IMR-90 (cell line): ENCODE measurements around the gene LAMTOR1. TPM values are rescaled to one million over a fixed set of nuclear protein-coding genes. Genes with fewer than 3 reads are reported as not detected.

Experiments
- ATAC-seq: fragments of 200-7000 bp; cut with Tn5 transposase; 2 replicates; pipeline ENCODE4 v1.9.1; 2020; ENCODE audit warnings: low read depth, mild to moderate bottlenecking, moderate library complexity
- BruUV-seq: library from RNA; stranded (reverse); fragments of 400-500 nt; replicated peaks from 2 replicates; lab custom pipeline; 2021; lab: Mats Ljungman, UMichigan
- CTCF ChIA-PET: fragments of 300-600 bp; formaldehyde crosslinking; extraction: SDS; loops from one replicate; lab custom pipeline; 2021; ENCODE audit warnings: antibody characterized with exemption; lab: Yijun Ruan, JAX
- POLR2A ChIA-PET: fragments of 300-600 bp; sonication (Branson Sonifier 250); formaldehyde crosslinking; loops from one replicate; lab custom pipeline; 2022; ENCODE audit warnings: antibody characterized with exemption; ENCODE audit not compliant: unreplicated experiment; lab: Charles Lee
- DNase-seq: peaks from one replicate; pipeline ENCODE4 v3.0.0; 2013
- H2AFZ ChIP-seq: replicated peaks from 2 replicates; pipeline ENCODE3; 2013; ENCODE audit warnings: low read length, mild to moderate bottlenecking; ENCODE audit not compliant: poor library complexity
- H2AK5ac ChIP-seq: 2 replicates; pipeline ENCODE4 v1.6.1; 2013; ENCODE audit warnings: low read depth, low read length, inconsistent platforms
- H2AK9ac ChIP-seq: replicated peaks from 2 replicates; pipeline ENCODE3; 2013; ENCODE audit warnings: mild to moderate bottlenecking, low read depth, low read length, moderate library complexity; ENCODE audit not compliant: poor library complexity
- H2BK120ac ChIP-seq: 2 replicates; pipeline ENCODE4 v1.6.1; 2013; ENCODE audit warnings: low read depth, low read length, inconsistent platforms
- H2BK15ac ChIP-seq: 3 replicates; pipeline ENCODE4 v1.6.1; 2013; ENCODE audit warnings: low read depth, low read length, inconsistent platforms
- H2BK20ac ChIP-seq: 2 replicates; pipeline ENCODE4 v1.6.1; 2013; ENCODE audit warnings: low read depth, mild to moderate bottlenecking, inconsistent platforms, low read length, moderate library complexity
- H2BK5ac ChIP-seq: 2 replicates; pipeline ENCODE4 v1.6.1; 2013; ENCODE audit warnings: mild to moderate bottlenecking, low read depth, low read length, inconsistent platforms; ENCODE audit not compliant: poor library complexity, severe bottlenecking
- H3K14ac ChIP-seq: replicated peaks from 2 replicates; pipeline ENCODE4 v1.6.1; 2013; ENCODE audit warnings: low read depth, low read length, inconsistent platforms
- H3K18ac ChIP-seq: 2 replicates; pipeline ENCODE4 v1.6.1; 2013; ENCODE audit warnings: low read depth, low read length, control low read depth
- H3K23ac ChIP-seq: 2 replicates; pipeline ENCODE4 v1.6.1; 2013; ENCODE audit warnings: low read depth, low read length, inconsistent platforms
- H3K27ac ChIP-seq: 2 replicates; pipeline ENCODE4 v1.5.1; 2013; ENCODE audit warnings: mild to moderate bottlenecking, control low read depth, low read length; ENCODE audit not compliant: insufficient read depth
- H3K27me3 ChIP-seq: 2 replicates; pipeline ENCODE4 v1.6.1; 2013; ENCODE audit warnings: low read length; ENCODE audit not compliant: control insufficient read depth, insufficient read depth
- H3K36me3 ChIP-seq: 2 replicates; pipeline ENCODE4 v1.6.1; 2013; ENCODE audit warnings: low read length, mixed read lengths; ENCODE audit not compliant: control insufficient read depth, insufficient read depth
- H3K4ac ChIP-seq: 2 replicates; pipeline ENCODE4 v1.6.1; 2013; ENCODE audit warnings: low read depth, low read length, inconsistent platforms
- H3K4me1 ChIP-seq: 2 replicates; pipeline ENCODE4 v1.6.1; 2013; ENCODE audit warnings: low read length, mixed read lengths; ENCODE audit not compliant: control insufficient read depth, insufficient read depth
- H3K4me2 ChIP-seq: 2 replicates; pipeline ENCODE4 v1.6.1; 2013; ENCODE audit warnings: low read depth, mild to moderate bottlenecking, control low read depth, low read length, moderate library complexity
- H3K4me3 ChIP-seq: 2 replicates; pipeline ENCODE4 v1.5.1; 2013; ENCODE audit warnings: low read depth, mild to moderate bottlenecking, control low read depth, low read length, moderate library complexity; ENCODE audit not compliant: insufficient read depth
- H3K56ac ChIP-seq: 2 replicates; pipeline ENCODE4 v1.6.1; 2013; ENCODE audit warnings: low read length, inconsistent platforms; ENCODE audit not compliant: insufficient read depth; ENCODE audit errors: extremely low read depth
- H3K79me1 ChIP-seq, 2 experiments: 2 replicates each; pipeline ENCODE4 v1.6.1; 2013; ENCODE audit warnings: low read length in 2 of 2, inconsistent platforms in 1 of 2, low read depth in 1 of 2
- H3K9ac ChIP-seq: 2 replicates; pipeline ENCODE4 v1.6.1; 2013; ENCODE audit warnings: low read depth, low read length, control low read depth
- H3K9me1 ChIP-seq: 2 replicates; pipeline ENCODE4 v1.6.1; 2013; ENCODE audit warnings: low read length, inconsistent platforms; ENCODE audit not compliant: insufficient read depth
- H3K9me3 ChIP-seq: 2 replicates; pipeline ENCODE4 v1.6.1; 2013; ENCODE audit warnings: low read length; ENCODE audit not compliant: control insufficient read depth, insufficient read depth
- H4K20me1 ChIP-seq: 2 replicates; pipeline ENCODE4 v1.6.1; 2013; ENCODE audit warnings: low read length, inconsistent platforms; ENCODE audit not compliant: insufficient read depth
- H4K5ac ChIP-seq: 2 replicates; pipeline ENCODE4 v1.6.1; 2013; ENCODE audit warnings: mild to moderate bottlenecking, low read depth, low read length, control low read depth
- H4K8ac ChIP-seq, 2 experiments: 2 replicates each; pipeline ENCODE4 v1.6.1; 2013; ENCODE audit warnings: low read depth in 2 of 2, low read length in 2 of 2, control low read depth in 1 of 2, inconsistent platforms in 1 of 2
- H4K91ac ChIP-seq: 2 replicates; pipeline ENCODE4 v1.6.1; 2013; ENCODE audit warnings: low read depth, low read length, inconsistent platforms; ENCODE audit not compliant: insufficient read depth
- MAZ ChIP-seq: IDR thresholded peaks from 2 replicates; pipeline ENCODE4 v1.6.1; 2012; ENCODE audit warnings: low read depth, mild to moderate bottlenecking, low read length, improper control_type of control experiment, moderate library complexity, borderline replicate concordance
- RFX5 ChIP-seq: IDR thresholded peaks from 2 replicates; pipeline ENCODE4 v1.8.0; 2012; ENCODE audit warnings: low read depth, mild to moderate bottlenecking, low read length, moderate library complexity
- WGBS, 2 experiments: methylation state at CpG; one replicate each; pipeline versions ENCODE4 v1.1.5 to v1.1.7; 2013; ENCODE audit warnings: missing lambda C conversion rate in 2 of 2; ENCODE audit not compliant: insufficient read length in 1 of 2; ENCODE audit errors: extremely low coverage in 2 of 2; 5-methylcytosine and 5-hydroxymethylcytosine counted together
- dilution Hi-C: fragments of 300-500 bp; cut with HindIII; formaldehyde crosslinking; loops from one replicate; pipeline ENCODE4 v1.14.3; 2018; ENCODE audit warnings: low sequenced_read_pairs; ENCODE audit not compliant: unreplicated experiment
- in situ Hi-C: fragments of 300-500 bp; cut with MboI; formaldehyde crosslinking; loops from 3 replicates; pipeline ENCODE4 v1.14.3; 2019; ENCODE audit warnings: low sequenced_read_pairs, inconsistent platforms, mixed read lengths
- intact Hi-C: fragments of 100-400 bp; cut with micrococcal nuclease; formaldehyde crosslinking; loops from 2 replicates; pipeline ENCODE4 v1.10.0; 2022
- polyA plus RNA-seq, 3 experiments: library from polyadenylated mRNA; depleted of rRNA; stranded (reverse); fragments of >200 nt; gene quantifications; 2 replicates each; pipeline ENCODE4 v1.2.3, GENCODE V29; 2012; ENCODE audit warnings: low replicate concordance in 1 of 3
- total RNA-seq: library from RNA; depleted of rRNA; stranded (reverse); fragments of >200 nt; gene quantifications from 2 replicates; pipeline ENCODE4 v1.2.3, GENCODE V29; 2012
- TF ChIP-seq, protein P1 (sequence below): conservative IDR thresholded peaks from 2 replicates; pipeline ENCODE4 v1.5.1; 2012; ENCODE audit warnings: mild to moderate bottlenecking, low read depth, low read length, improper control_type of control experiment
- TF ChIP-seq, protein P2 (sequence below): fragments of 150-350 bp; IDR thresholded peaks from 2 replicates; pipeline ENCODE4 v1.6.1; 2017; ENCODE audit warnings: mild to moderate bottlenecking, antibody characterized with exemption, low read length, low read depth
- TF ChIP-seq, protein P3 (sequence below): fragments of 150-350 bp; IDR thresholded peaks from 2 replicates; pipeline ENCODE4 v1.6.1; 2016; ENCODE audit warnings: low read depth, mild to moderate bottlenecking, low read length, moderate library complexity, borderline replicate concordance

Gene LAMTOR1
- total and polyA plus RNA-seq, 2 of the 4 experiments (the other 2 are of a cell fraction): 126 to 137 TPM

DNA sequence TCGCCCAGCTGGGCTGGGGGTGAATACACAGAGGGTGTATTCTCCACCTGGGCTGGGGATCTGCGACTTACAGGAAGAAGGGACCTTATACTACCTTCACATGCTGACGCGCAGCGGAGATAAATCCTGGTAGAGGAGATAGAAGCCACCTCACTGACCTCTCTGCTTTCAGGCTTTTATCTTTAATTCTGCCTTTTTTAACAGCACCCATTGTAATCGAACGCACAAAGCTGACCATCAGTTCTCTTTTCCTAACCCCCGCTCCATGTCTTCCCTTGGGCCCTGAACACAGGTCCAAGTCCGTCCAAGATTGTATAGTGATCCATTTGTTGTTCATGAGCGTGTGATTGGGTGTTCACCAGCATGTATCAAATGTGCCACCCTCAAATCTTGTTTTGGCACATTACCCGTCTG is 664 bp upstream of the LAMTOR1 start:
- Histone ChIP-seq H3K56ac (peak overlapping the region; percentile 45), H2BK5ac (peak overlapping the region; percentile 75), H3K27me3 (no peaks in the 10 kb centered on the region), H3K4me1 (peaks cover 10% of the 10 kb centered on the region), H4K91ac (peak overlapping the region; percentile 83), H2AK9ac (peak overlapping the region; percentile 99), H3K9me3 (no peaks in the 10 kb centered on the region), H4K5ac (peak overlapping the region; percentile 94), H2BK15ac (peak overlapping the region; percentile 37; the same call in 1 of the 3 replicates), H2BK120ac (peak overlapping the region; percentile 74), H2BK20ac (peak overlapping the region; percentile 36; the same call in 1 of the 2 replicates), H3K4me2 (peak overlapping the region; percentile 63), H3K36me3 (peaks cover 14% of the 10 kb centered on the region), H3K18ac (peak overlapping the region; percentile 14; the same call in 1 of the 2 replicates), H4K8ac (peak overlapping the region; percentile 77 to 100), H3K14ac (peak overlapping the region; percentile 99), H4K20me1 (no peaks in the 10 kb centered on the region; the same call in 1 of the 2 replicates), H3K27ac (peak overlapping the region; percentile 59), H3K9ac (peak overlapping the region; percentile 17; the same call in 1 of the 2 replicates), H3K23ac (peak overlapping the region; percentile 65; the same call in 1 of the 2 replicates), H2AFZ (peak overlapping the region; percentile 95), H3K9me1 (peaks cover 39% of the 10 kb centered on the region), H3K4me3 (peak overlapping the region; percentile 26), H3K79me1 (peaks cover 34 to 50% of the 10 kb centered on the region in 2 experiments), H2AK5ac (peak overlapping the region; percentile 96), H3K4ac (peak overlapping the region; percentile 98)
- dilution Hi-C loops: no loop called here
- CTCF ChIA-PET: interaction anchor here (0.6 kb wide), 1 partner anchor 70 kb away, joined by 3 read pairs; no protein-coding TSS in a partner anchor
- no TSS peak for BruUV-seq
- ATAC-seq: no peak
- TF ChIP-seq, protein P1, sequence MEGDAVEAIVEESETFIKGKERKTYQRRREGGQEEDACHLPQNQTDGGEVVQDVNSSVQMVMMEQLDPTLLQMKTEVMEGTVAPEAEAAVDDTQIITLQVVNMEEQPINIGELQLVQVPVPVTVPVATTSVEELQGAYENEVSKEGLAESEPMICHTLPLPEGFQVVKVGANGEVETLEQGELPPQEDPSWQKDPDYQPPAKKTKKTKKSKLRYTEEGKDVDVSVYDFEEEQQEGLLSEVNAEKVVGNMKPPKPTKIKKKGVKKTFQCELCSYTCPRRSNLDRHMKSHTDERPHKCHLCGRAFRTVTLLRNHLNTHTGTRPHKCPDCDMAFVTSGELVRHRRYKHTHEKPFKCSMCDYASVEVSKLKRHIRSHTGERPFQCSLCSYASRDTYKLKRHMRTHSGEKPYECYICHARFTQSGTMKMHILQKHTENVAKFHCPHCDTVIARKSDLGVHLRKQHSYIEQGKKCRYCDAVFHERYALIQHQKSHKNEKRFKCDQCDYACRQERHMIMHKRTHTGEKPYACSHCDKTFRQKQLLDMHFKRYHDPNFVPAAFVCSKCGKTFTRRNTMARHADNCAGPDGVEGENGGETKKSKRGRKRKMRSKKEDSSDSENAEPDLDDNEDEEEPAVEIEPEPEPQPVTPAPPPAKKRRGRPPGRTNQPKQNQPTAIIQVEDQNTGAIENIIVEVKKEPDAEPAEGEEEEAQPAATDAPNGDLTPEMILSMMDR: no peak
- TF ChIP-seq MAZ: no peak
- TF ChIP-seq, protein P2, sequence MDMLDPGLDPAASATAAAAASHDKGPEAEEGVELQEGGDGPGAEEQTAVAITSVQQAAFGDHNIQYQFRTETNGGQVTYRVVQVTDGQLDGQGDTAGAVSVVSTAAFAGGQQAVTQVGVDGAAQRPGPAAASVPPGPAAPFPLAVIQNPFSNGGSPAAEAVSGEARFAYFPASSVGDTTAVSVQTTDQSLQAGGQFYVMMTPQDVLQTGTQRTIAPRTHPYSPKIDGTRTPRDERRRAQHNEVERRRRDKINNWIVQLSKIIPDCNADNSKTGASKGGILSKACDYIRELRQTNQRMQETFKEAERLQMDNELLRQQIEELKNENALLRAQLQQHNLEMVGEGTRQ: no peak
- TF ChIP-seq RFX5: no peak
- TF ChIP-seq, protein P3, sequence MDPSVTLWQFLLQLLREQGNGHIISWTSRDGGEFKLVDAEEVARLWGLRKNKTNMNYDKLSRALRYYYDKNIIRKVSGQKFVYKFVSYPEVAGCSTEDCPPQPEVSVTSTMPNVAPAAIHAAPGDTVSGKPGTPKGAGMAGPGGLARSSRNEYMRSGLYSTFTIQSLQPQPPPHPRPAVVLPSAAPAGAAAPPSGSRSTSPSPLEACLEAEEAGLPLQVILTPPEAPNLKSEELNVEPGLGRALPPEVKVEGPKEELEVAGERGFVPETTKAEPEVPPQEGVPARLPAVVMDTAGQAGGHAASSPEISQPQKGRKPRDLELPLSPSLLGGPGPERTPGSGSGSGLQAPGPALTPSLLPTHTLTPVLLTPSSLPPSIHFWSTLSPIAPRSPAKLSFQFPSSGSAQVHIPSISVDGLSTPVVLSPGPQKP: no peak
- no peak for DNase-seq
- WGBS, 2 experiments: 70% methylated on average over 2 of the region's 11 CpGs; no CpG with 5 or more reads in 1 of the 2 experiments
- POLR2A ChIA-PET: no interaction called here
- intact Hi-C loops: loop anchor here (1.0 to 5.0 kb wide), 3 partner anchors 79 to 331 kb away; partner anchors contain the start of gene CLPB
- in situ Hi-C loops: no loop called here
